Measurements from ENCODE around the gene LRIT3. TPM values are rescaled to one million over a fixed set of nuclear protein-coding genes. Genes with fewer than 3 reads are reported as not detected.

LRIT3 gene
- total RNA-seq, 1 experiment from 2014 or later: not detected

DNA sequence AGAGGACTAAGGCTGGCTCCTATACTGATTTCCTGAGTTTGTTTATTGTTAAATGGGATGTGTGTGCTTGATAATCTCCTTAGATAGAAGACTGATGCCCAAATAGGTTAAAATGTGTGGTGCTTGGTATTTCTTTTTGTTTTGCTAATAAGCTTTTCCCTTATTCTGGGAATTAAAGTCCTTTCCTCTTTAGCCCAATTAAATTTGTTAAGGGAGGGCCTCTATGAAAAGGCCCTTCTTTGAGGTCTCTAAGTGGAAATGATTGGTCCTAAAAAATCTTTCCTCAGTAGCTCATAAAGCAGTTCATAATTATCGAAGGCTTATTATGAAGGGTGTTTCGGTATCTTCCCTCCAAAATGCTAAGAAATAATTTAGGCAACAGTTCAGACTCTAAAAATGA is 20.2 kb upstream of the LRIT3 start, which contains the start of gene RRH:
Gene RRH, plus strand, starts transcription at position 301 of the 400 bp plus-strand sequence. Its CDS starts 56 bp downstream, at position 357.
- Histone ChIP-seq H3K36me3 (ENCODE audit: low read depth) (peaks cover 4% of the 10 kb centered on the region; the same call in 1 of the 2 replicates), H3K79me2 (ENCODE audit: low read depth) (no peaks in the 10 kb centered on the region), H3K27me3 (ENCODE audit: insufficient read depth, low read depth) (no peaks in the 10 kb centered on the region), H3K4me1 (replicated peaks; ENCODE audit: insufficient read depth) (no peaks in the 10 kb centered on the region), H3K27ac (no peak within 1 kb of the TSS), H3K4me2 (no peak within 1 kb of the TSS), H4K20me1 (ENCODE audit: insufficient read depth) (no peaks in the 10 kb centered on the region), H3K9me2 (ENCODE audit: insufficient read depth) (no peaks in the 10 kb centered on the region), H2AFZ (no peak within 1 kb of the TSS), H3F3A (ENCODE audit: insufficient read depth, low read depth) (0 out of 2 replicates have a peak, but pooled peaks cover 8% of the 10 kb centered on the region), H3K9me3 (ENCODE audit: insufficient read depth, low read depth) (no peaks in the 10 kb centered on the region), H3K4me3 (no peak within 1 kb of the TSS)
- TF ChIP-seq, protein P1, sequence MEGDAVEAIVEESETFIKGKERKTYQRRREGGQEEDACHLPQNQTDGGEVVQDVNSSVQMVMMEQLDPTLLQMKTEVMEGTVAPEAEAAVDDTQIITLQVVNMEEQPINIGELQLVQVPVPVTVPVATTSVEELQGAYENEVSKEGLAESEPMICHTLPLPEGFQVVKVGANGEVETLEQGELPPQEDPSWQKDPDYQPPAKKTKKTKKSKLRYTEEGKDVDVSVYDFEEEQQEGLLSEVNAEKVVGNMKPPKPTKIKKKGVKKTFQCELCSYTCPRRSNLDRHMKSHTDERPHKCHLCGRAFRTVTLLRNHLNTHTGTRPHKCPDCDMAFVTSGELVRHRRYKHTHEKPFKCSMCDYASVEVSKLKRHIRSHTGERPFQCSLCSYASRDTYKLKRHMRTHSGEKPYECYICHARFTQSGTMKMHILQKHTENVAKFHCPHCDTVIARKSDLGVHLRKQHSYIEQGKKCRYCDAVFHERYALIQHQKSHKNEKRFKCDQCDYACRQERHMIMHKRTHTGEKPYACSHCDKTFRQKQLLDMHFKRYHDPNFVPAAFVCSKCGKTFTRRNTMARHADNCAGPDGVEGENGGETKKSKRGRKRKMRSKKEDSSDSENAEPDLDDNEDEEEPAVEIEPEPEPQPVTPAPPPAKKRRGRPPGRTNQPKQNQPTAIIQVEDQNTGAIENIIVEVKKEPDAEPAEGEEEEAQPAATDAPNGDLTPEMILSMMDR (conservative IDR thresholded peaks at IDR 0.05): no peak
- no peak for TF ChIP-seq EZH2 (IDR thresholded peaks at IDR 0.05; ENCODE audit: low read depth)
- BruUV-seq (replicated peaks): no TSS peak
- ChIA-PET POLR2A (ENCODE audit: unreplicated experiment) (interaction anchor here (0.6 kb wide), 1 partner anchor 13 kb away, joined by 7 read pairs; no protein-coding TSS in a partner anchor), CTCF (no interaction called here)
- DNase-seq: no peak
- intact Hi-C loops (cut with micrococcal nuclease; ENCODE audit: unreplicated experiment): loop anchor here (5.0 kb wide), 1 partner anchor 95 kb away; no protein-coding TSS in a partner anchor

DNA sequence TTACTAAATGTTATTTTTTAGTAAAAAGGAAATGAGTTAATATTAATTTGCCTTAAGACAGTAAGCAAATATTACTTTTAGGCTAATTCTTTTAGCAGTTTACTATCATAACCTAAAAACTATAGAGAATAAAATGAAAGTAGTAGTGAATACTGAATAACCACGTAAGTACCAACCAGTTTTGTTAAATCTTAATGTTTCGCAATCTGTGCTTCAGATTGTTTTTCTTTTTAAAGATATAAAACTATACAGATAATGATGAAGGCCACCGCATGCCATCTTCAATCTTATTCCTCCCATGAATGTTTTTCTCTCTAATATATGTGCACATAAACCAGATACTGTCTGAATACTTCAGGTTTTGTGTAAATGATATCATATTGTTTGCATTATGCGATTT is 14.2 kb upstream of the LRIT3 start:
- Histone ChIP-seq H4K20me1 (ENCODE audit: insufficient read depth) (no peaks in the 10 kb centered on the region), H3K27me3 (ENCODE audit: insufficient read depth, low read depth) (no peaks in the 10 kb centered on the region), H3K27ac (no peak overlapping the region), H3K36me3 (ENCODE audit: low read depth) (no peaks in the 10 kb centered on the region), H2AFZ (no peak overlapping the region), H3K4me2 (no peak overlapping the region), H3K79me2 (ENCODE audit: low read depth) (no peaks in the 10 kb centered on the region), H3K9me3 (ENCODE audit: insufficient read depth, low read depth) (no peaks in the 10 kb centered on the region), H3K4me1 (replicated peaks; ENCODE audit: insufficient read depth) (no peaks in the 10 kb centered on the region), H3K9me2 (ENCODE audit: insufficient read depth) (no peaks in the 10 kb centered on the region), H3F3A (ENCODE audit: insufficient read depth, low read depth) (no peaks in the 10 kb centered on the region), H3K4me3 (no peak overlapping the region)
- no peak for TF ChIP-seq EZH2 (IDR thresholded peaks at IDR 0.05; ENCODE audit: low read depth)
- TF ChIP-seq, protein P1 (conservative IDR thresholded peaks at IDR 0.05): no peak
- no TSS peak for BruUV-seq (replicated peaks)
- POLR2A ChIA-PET (ENCODE audit: unreplicated experiment): no interaction called here
- no peak for DNase-seq
- intact Hi-C loops (cut with micrococcal nuclease; ENCODE audit: unreplicated experiment): no loop called here
- CTCF ChIA-PET: no interaction called here

DNA sequence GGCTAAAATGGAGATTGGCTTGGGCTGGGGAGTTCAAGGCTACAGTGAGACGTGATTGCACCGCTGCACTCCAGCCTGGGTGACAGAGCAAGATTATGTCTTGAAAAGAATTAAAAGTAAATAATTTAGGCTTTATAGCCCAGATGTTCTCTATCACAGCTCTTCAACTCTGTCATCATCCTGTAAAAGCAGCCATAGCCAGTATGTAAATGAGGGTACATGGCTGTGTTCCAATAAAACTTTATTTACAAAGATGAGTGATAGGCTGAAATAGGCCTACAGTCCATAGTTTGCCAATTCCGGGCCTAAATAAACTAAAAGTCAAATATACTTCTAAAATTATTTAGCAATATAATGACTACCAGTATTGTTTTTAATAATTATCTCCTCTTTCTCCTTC is 10.9 kb upstream of the LRIT3 start:
- H3K9me2 ChIP-seq (ENCODE audit: insufficient read depth): no peaks in the 10 kb centered on the region
- H3F3A ChIP-seq (ENCODE audit: insufficient read depth, low read depth): no peaks in the 10 kb centered on the region
- no peaks in the 10 kb centered on the region for H3K79me2 ChIP-seq (ENCODE audit: low read depth)
- no peaks in the 10 kb centered on the region for H3K36me3 ChIP-seq (ENCODE audit: low read depth)
- DNase-seq: no peak
- H3K27me3 ChIP-seq (ENCODE audit: insufficient read depth, low read depth): no peaks in the 10 kb centered on the region
- no peak overlapping the region for H3K27ac ChIP-seq
- no peak overlapping the region for H3K4me2 ChIP-seq
- ChIA-PET POLR2A (ENCODE audit: unreplicated experiment) (no interaction called here), CTCF (no interaction called here)
- no peaks in the 10 kb centered on the region for H3K9me3 ChIP-seq (ENCODE audit: insufficient read depth, low read depth)
- BruUV-seq (replicated peaks): no TSS peak
- H4K20me1 ChIP-seq (ENCODE audit: insufficient read depth): no peaks in the 10 kb centered on the region
- H3K4me3 ChIP-seq: no peak overlapping the region
- intact Hi-C loops (cut with micrococcal nuclease; ENCODE audit: unreplicated experiment): no loop called here
- TF ChIP-seq, protein P1 (conservative IDR thresholded peaks at IDR 0.05): no peak
- no peak for TF ChIP-seq EZH2 (IDR thresholded peaks at IDR 0.05; ENCODE audit: low read depth)
- no peak overlapping the region for H2AFZ ChIP-seq
- H3K4me1 ChIP-seq (replicated peaks; ENCODE audit: insufficient read depth): no peaks in the 10 kb centered on the region

Data from PC-9 (cell line).